Liver (tissue), 3 donors: ENCODE measurements around the gene MTHFD1.

Experiments
- FOXA1 ChIP-seq: IDR thresholded peaks from 2 replicates; pipeline ENCODE4 v1.6.1; 2016; ENCODE audit warnings: antibody characterized with exemption
- FOXA2 ChIP-seq: IDR thresholded peaks from 2 replicates; pipeline ENCODE4 v1.6.1; 2016; ENCODE audit warnings: antibody characterized with exemption
- GABPA ChIP-seq, 2 donors: IDR thresholded peaks in 1 of 2; conservative IDR thresholded peaks in 1 of 2; 2 replicates each; pipeline ENCODE4 v1.6.1; 2016; ENCODE audit warnings: antibody characterized with exemption in 2 of 2, mild to moderate bottlenecking in 1 of 2, moderate library complexity in 1 of 2
- HNF4A ChIP-seq, 2 donors: conservative IDR thresholded peaks; 2 replicates each; pipeline ENCODE4 v1.6.1; 2016; ENCODE audit warnings: antibody characterized with exemption in 2 of 2, mild to moderate bottlenecking in 2 of 2
- HNF4G ChIP-seq: IDR thresholded peaks from 2 replicates; pipeline ENCODE4 v1.6.1; 2016; ENCODE audit warnings: antibody characterized with exemption
- MAX ChIP-seq: IDR thresholded peaks from 2 replicates; pipeline ENCODE4 v1.6.1; 2016; ENCODE audit warnings: antibody characterized with exemption
- NR2F2 ChIP-seq: IDR thresholded peaks from 2 replicates; pipeline ENCODE4 v1.6.1; 2016; ENCODE audit warnings: antibody characterized with exemption
- RAD21 ChIP-seq, 2 donors: IDR thresholded peaks; 2 replicates each; pipeline ENCODE4 v1.6.1; 2016; ENCODE audit warnings: antibody characterized with exemption in 2 of 2, mild to moderate bottlenecking in 2 of 2
- REST ChIP-seq: IDR thresholded peaks from 2 replicates; pipeline ENCODE4 v1.6.1; 2016; ENCODE audit warnings: antibody characterized with exemption, mild to moderate bottlenecking
- RXRA ChIP-seq, 2 donors: IDR thresholded peaks; 2 replicates each; pipeline ENCODE4 v1.6.1; 2017 to 2018; ENCODE audit warnings: antibody characterized with exemption in 2 of 2, mild to moderate bottlenecking in 1 of 2
- SP1 ChIP-seq: IDR thresholded peaks from 2 replicates; pipeline ENCODE4 v1.6.1; 2018; ENCODE audit warnings: antibody characterized with exemption, mild to moderate bottlenecking
- YY1 ChIP-seq: IDR thresholded peaks from 2 replicates; pipeline ENCODE4 v1.6.1; 2016; ENCODE audit warnings: antibody characterized with exemption, mild to moderate bottlenecking
- TF ChIP-seq, protein P1 (sequence below): fragments of 150-350 bp; IDR thresholded peaks from 2 replicates; pipeline ENCODE4 v1.5.1; 2017; ENCODE audit warnings: improper control_type of control experiment, low read depth, low read length; ENCODE audit not compliant: missing input control
- TF ChIP-seq, protein P2 (sequence below): IDR thresholded peaks from 2 replicates; pipeline ENCODE4 v1.6.1; 2016; ENCODE audit warnings: antibody characterized with exemption
- donor health status: healthy.
- donor health status: healthy.

- TF ChIP-seq, protein P1, sequence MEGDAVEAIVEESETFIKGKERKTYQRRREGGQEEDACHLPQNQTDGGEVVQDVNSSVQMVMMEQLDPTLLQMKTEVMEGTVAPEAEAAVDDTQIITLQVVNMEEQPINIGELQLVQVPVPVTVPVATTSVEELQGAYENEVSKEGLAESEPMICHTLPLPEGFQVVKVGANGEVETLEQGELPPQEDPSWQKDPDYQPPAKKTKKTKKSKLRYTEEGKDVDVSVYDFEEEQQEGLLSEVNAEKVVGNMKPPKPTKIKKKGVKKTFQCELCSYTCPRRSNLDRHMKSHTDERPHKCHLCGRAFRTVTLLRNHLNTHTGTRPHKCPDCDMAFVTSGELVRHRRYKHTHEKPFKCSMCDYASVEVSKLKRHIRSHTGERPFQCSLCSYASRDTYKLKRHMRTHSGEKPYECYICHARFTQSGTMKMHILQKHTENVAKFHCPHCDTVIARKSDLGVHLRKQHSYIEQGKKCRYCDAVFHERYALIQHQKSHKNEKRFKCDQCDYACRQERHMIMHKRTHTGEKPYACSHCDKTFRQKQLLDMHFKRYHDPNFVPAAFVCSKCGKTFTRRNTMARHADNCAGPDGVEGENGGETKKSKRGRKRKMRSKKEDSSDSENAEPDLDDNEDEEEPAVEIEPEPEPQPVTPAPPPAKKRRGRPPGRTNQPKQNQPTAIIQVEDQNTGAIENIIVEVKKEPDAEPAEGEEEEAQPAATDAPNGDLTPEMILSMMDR, result no peak
- TF ChIP-seq HNF4G (no peak), GABPA (IDR thresholded peaks at IDR 0.05 in 1 of 2, conservative IDR thresholded peaks at IDR 0.05 in 1 of 2) (no peak), SP1 (no peak), YY1 (no peak), NR2F2 (no peak), FOXA1 (no peak), REST (no peak), MAX (no peak), HNF4A (conservative IDR thresholded peaks at IDR 0.05) (no peak), RXRA (IDR thresholded peaks at IDR 0.05) (no peak), RAD21 (IDR thresholded peaks at IDR 0.05) (no peak), FOXA2 (no peak)
- TF ChIP-seq, protein P2, sequence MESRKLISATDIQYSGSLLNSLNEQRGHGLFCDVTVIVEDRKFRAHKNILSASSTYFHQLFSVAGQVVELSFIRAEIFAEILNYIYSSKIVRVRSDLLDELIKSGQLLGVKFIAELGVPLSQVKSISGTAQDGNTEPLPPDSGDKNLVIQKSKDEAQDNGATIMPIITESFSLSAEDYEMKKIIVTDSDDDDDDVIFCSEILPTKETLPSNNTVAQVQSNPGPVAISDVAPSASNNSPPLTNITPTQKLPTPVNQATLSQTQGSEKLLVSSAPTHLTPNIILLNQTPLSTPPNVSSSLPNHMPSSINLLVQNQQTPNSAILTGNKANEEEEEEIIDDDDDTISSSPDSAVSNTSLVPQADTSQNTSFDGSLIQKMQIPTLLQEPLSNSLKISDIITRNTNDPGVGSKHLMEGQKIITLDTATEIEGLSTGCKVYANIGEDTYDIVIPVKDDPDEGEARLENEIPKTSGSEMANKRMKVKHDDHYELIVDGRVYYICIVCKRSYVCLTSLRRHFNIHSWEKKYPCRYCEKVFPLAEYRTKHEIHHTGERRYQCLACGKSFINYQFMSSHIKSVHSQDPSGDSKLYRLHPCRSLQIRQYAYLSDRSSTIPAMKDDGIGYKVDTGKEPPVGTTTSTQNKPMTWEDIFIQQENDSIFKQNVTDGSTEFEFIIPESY, result no peak
Observed at GRCh38 chr14:64476438-64476837, 88.3 kb downstream of the MTHFD1 start.
